ENCODE data around the gene FKBP2. TPM values are rescaled to one million over a fixed set of nuclear protein-coding genes. Genes with fewer than 3 reads are reported as not detected.

FKBP2 gene
- total RNA-seq, 1 experiment from 2014 or later, result 84.2 TPM

GRCh38 chr11:64230171-64230984 lies 10.5 kb upstream of the FKBP2 start, which contains the start of gene DNAJC4:
Gene DNAJC4, plus strand, starts transcription at chr11:64230548. Its CDS starts 307 bp downstream, at chr11:64230855.
- TF ChIP-seq, protein P1, sequence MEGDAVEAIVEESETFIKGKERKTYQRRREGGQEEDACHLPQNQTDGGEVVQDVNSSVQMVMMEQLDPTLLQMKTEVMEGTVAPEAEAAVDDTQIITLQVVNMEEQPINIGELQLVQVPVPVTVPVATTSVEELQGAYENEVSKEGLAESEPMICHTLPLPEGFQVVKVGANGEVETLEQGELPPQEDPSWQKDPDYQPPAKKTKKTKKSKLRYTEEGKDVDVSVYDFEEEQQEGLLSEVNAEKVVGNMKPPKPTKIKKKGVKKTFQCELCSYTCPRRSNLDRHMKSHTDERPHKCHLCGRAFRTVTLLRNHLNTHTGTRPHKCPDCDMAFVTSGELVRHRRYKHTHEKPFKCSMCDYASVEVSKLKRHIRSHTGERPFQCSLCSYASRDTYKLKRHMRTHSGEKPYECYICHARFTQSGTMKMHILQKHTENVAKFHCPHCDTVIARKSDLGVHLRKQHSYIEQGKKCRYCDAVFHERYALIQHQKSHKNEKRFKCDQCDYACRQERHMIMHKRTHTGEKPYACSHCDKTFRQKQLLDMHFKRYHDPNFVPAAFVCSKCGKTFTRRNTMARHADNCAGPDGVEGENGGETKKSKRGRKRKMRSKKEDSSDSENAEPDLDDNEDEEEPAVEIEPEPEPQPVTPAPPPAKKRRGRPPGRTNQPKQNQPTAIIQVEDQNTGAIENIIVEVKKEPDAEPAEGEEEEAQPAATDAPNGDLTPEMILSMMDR (conservative IDR thresholded peaks at IDR 0.05), result no peak
- TF ChIP-seq EZH2 (IDR thresholded peaks at IDR 0.05; ENCODE audit: low read depth), result no peak

DNA sequence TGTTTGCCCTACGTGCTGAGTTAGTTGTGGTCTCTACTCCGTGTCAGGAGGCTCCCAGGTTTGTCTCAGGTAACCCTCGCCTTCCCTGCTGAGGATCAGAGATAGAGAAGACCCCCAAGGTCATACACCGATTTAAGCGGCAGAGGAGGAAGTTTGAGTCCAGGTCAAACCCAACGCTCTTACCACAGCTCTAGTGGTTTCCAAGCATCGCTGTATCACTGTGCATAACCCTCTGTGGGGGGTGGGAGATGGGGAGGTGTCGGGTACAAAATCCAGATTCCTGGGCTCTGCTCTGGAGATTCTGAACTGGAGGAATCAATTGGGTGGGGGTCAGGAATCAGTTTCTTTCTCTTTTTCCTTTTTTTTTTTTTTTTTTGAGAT lies 9.9 kb upstream of the FKBP2 start:
- Histone ChIP-seq H3K36me3 (ENCODE audit: low read depth) (no peaks in the 10 kb centered on the region), H3K27ac (no peak overlapping the region), H3K9me2 (ENCODE audit: insufficient read depth) (no peaks in the 10 kb centered on the region), H3K4me2 (peak overlapping the region; percentile 76), H4K20me1 (ENCODE audit: insufficient read depth) (peaks cover 14% of the 10 kb centered on the region), H3K79me2 (ENCODE audit: low read depth) (peaks cover 32% of the 10 kb centered on the region), H3F3A (ENCODE audit: insufficient read depth, low read depth) (peaks cover 24% of the 10 kb centered on the region), H2AFZ (peak overlapping the region; percentile 80), H3K4me1 (replicated peaks; ENCODE audit: insufficient read depth) (peaks cover 35% of the 10 kb centered on the region), H3K9me3 (ENCODE audit: insufficient read depth, low read depth) (no peaks in the 10 kb centered on the region), H3K27me3 (ENCODE audit: insufficient read depth, low read depth) (no peaks in the 10 kb centered on the region), H3K4me3 (peak overlapping the region; percentile 81)
- TF ChIP-seq, protein P1 (conservative IDR thresholded peaks at IDR 0.05), result no peak
- no peak for TF ChIP-seq EZH2 (IDR thresholded peaks at IDR 0.05; ENCODE audit: low read depth)
- POLR2A ChIA-PET (ENCODE audit: unreplicated experiment), result no interaction called here
- CTCF ChIA-PET, result interaction anchor here (0.5 kb wide), 1 partner anchor 71 kb away, joined by 8 read pairs; no protein-coding TSS in a partner anchor
- no peak for DNase-seq
- intact Hi-C loops (cut with micrococcal nuclease; ENCODE audit: unreplicated experiment), result loop anchor here (1.0 to 5.0 kb wide), 2 partner anchors 9 to 44 kb away; partner anchors contain the start of gene STIP1
- BruUV-seq (replicated peaks), result no TSS peak

More at GRCh38 chr11:64230171-64230984, 10.5 kb upstream of the FKBP2 start, which contains the start of gene DNAJC4:
- peak; percentile 89 to 96 for DNase-seq
- peaks cover 24% of the 10 kb centered on the region for H3F3A ChIP-seq (ENCODE audit: insufficient read depth, low read depth)
- peak within 1 kb of the TSS; percentile 76 for H3K4me2 ChIP-seq
- peaks cover 31% of the 10 kb centered on the region for H3K79me2 ChIP-seq (ENCODE audit: low read depth)
- peaks cover 31% of the 10 kb centered on the region for H3K4me1 ChIP-seq (replicated peaks; ENCODE audit: insufficient read depth)
- H3K27ac ChIP-seq, result no peak within 1 kb of the TSS
- H3K4me3 ChIP-seq, result peak within 1 kb of the TSS; percentile 81
- intact Hi-C loops (cut with micrococcal nuclease; ENCODE audit: unreplicated experiment), result loop anchor here (1.0 to 5.0 kb wide), 2 partner anchors 10 to 43 kb away; partner anchors contain the start of gene STIP1
- peak within 1 kb of the TSS; percentile 80 for H2AFZ ChIP-seq
- H3K27me3 ChIP-seq (ENCODE audit: insufficient read depth, low read depth), result no peaks in the 10 kb centered on the region
- H3K9me2 ChIP-seq (ENCODE audit: insufficient read depth), result no peaks in the 10 kb centered on the region
- no peaks in the 10 kb centered on the region for H3K36me3 ChIP-seq (ENCODE audit: low read depth)
- CTCF ChIA-PET, result interaction anchor here (0.5 kb wide), 1 partner anchor 71 kb away, joined by 8 read pairs; no protein-coding TSS in a partner anchor
- no TSS peak for BruUV-seq (replicated peaks)
- no peaks in the 10 kb centered on the region for H3K9me3 ChIP-seq (ENCODE audit: insufficient read depth, low read depth)
- POLR2A ChIA-PET (ENCODE audit: unreplicated experiment), result no interaction called here
- peaks cover 8% of the 10 kb centered on the region for H4K20me1 ChIP-seq (ENCODE audit: insufficient read depth)

- TF ChIP-seq, protein P1 (conservative IDR thresholded peaks at IDR 0.05), result no peak
- TF ChIP-seq EZH2 (IDR thresholded peaks at IDR 0.05; ENCODE audit: low read depth), result no peak
- ChIA-PET POLR2A (ENCODE audit: unreplicated experiment) (interaction anchor here (0.6 kb wide), 1 partner anchor 21 kb away, joined by 3 read pairs; no protein-coding TSS in a partner anchor), CTCF (interaction anchor here (0.6 kb wide), 1 partner anchor 70 kb away, joined by 3 read pairs; no protein-coding TSS in a partner anchor)
- H3F3A ChIP-seq (ENCODE audit: insufficient read depth, low read depth), result peaks cover 24% of the 10 kb centered on the region
- H3K9me2 ChIP-seq (ENCODE audit: insufficient read depth), result no peaks in the 10 kb centered on the region
- no peaks in the 10 kb centered on the region for H3K9me3 ChIP-seq (ENCODE audit: insufficient read depth, low read depth)
- peaks cover 35% of the 10 kb centered on the region for H3K4me1 ChIP-seq (replicated peaks; ENCODE audit: insufficient read depth)
- H3K27me3 ChIP-seq (ENCODE audit: insufficient read depth, low read depth), result no peaks in the 10 kb centered on the region
- H2AFZ ChIP-seq, result no peak overlapping the region
- peaks cover 16% of the 10 kb centered on the region for H4K20me1 ChIP-seq (ENCODE audit: insufficient read depth)
- peaks cover 32% of the 10 kb centered on the region for H3K79me2 ChIP-seq (ENCODE audit: low read depth)
- intact Hi-C loops (cut with micrococcal nuclease; ENCODE audit: unreplicated experiment), result loop anchor here (5.0 kb wide), 1 partner anchor 44 kb away; the partner anchor contains the start of gene STIP1
- DNase-seq, result no peak
- BruUV-seq (replicated peaks), result no TSS peak
- H3K4me2 ChIP-seq, result peak overlapping the region; percentile 76; the same call in 1 of the 2 replicates
- no peak overlapping the region for H3K27ac ChIP-seq
- H3K4me3 ChIP-seq, result no peak overlapping the region
- no peaks in the 10 kb centered on the region for H3K36me3 ChIP-seq (ENCODE audit: low read depth)
Measured at GRCh38 chr11:64231546-64231945, 9.3 kb upstream of the FKBP2 start.
